Progenitor cell of endocrine pancreas (in vitro differentiated cells): ENCODE results near the gene PSMC3IP. TPM values are rescaled to one million over a fixed set of nuclear protein-coding genes. Genes with fewer than 3 reads are reported as not detected.

Source experiments
- DNase-seq: peaks from one replicate; pipeline ENCODE4 v3.0.0; 2021; ENCODE audit warnings: low spot score; ENCODE audit not compliant: unreplicated experiment
- H3K27ac Mint-ChIP-seq: 2 replicates; pipeline ENCODE4 v1.8.0; 2021; ENCODE audit warnings: mild to moderate bottlenecking, moderate library complexity, mixed read lengths
- H3K27me3 Mint-ChIP-seq: 2 replicates; pipeline ENCODE4 v1.8.0; 2021; ENCODE audit warnings: mixed read lengths
- H3K36me3 Mint-ChIP-seq: 2 replicates; pipeline ENCODE4 v1.8.0; 2022; ENCODE audit warnings: mixed read lengths; ENCODE audit not compliant: insufficient read depth
- H3K4me1 Mint-ChIP-seq: 2 replicates; pipeline ENCODE4 v1.8.0; 2021; ENCODE audit warnings: low read depth, mixed read lengths
- H3K4me3 Mint-ChIP-seq: 2 replicates; pipeline ENCODE4 v1.8.0; 2021; ENCODE audit warnings: low read depth, mild to moderate bottlenecking, moderate library complexity, mixed read lengths
- H3K9me3 Mint-ChIP-seq: 2 replicates; pipeline ENCODE4 v1.8.0; 2021; ENCODE audit warnings: low read depth, mixed read lengths
- CTCF ChIP-seq: fragments of 200-600 bp; sonication (generic); IDR thresholded peaks from one replicate; pipeline ENCODE4 v1.5.0; 2021; ENCODE audit warnings: antibody characterized with exemption, mild to moderate bottlenecking; ENCODE audit not compliant: unreplicated experiment
- total RNA-seq: library from RNA; stranded (reverse); gene quantifications from 2 replicates; pipeline ENCODE4 v1.2.1, GENCODE V29; 2021

Gene PSMC3IP
- total RNA-seq, 1 donor from 2014 or later = 19.6 TPM

GRCh38 chr17:42535155-42536047 lies 42.1 kb downstream of the PSMC3IP start:
- H3K4me1 Mint-ChIP-seq = peaks cover 25% of the 10 kb centered on the region
- H3K4me3 Mint-ChIP-seq = peak overlapping the region; percentile 73
- peak overlapping the region; percentile 79 for H3K27ac Mint-ChIP-seq
- no peaks in the 10 kb centered on the region for H3K9me3 Mint-ChIP-seq
- peaks cover 6% of the 10 kb centered on the region for H3K27me3 Mint-ChIP-seq
- TF ChIP-seq CTCF = no peak
- peaks cover 3% of the 10 kb centered on the region for H3K36me3 Mint-ChIP-seq
- DNase-seq = no peak

- TF ChIP-seq CTCF = peak; percentile 54
- peak overlapping the region; percentile 93 for H3K27ac Mint-ChIP-seq
- peaks cover 28% of the 10 kb centered on the region for H3K4me1 Mint-ChIP-seq
- H3K4me3 Mint-ChIP-seq = peak overlapping the region; percentile 61
- no peaks in the 10 kb centered on the region for H3K36me3 Mint-ChIP-seq
- DNase-seq = peak; percentile 42
- peaks cover 6% of the 10 kb centered on the region for H3K27me3 Mint-ChIP-seq
- no peaks in the 10 kb centered on the region for H3K9me3 Mint-ChIP-seq
These were observed 45.8 kb downstream of the PSMC3IP start for GRCh38 chr17:42531455-42532354.

- TF ChIP-seq CTCF = no peak
- no peaks in the 10 kb centered on the region for H3K36me3 Mint-ChIP-seq
- no peaks in the 10 kb centered on the region for H3K9me3 Mint-ChIP-seq
- peak overlapping the region; percentile 75 for H3K27ac Mint-ChIP-seq
- H3K4me1 Mint-ChIP-seq = peaks cover 26% of the 10 kb centered on the region
- DNase-seq = no peak
- H3K4me3 Mint-ChIP-seq = no peak overlapping the region
- peaks cover 6% of the 10 kb centered on the region for H3K27me3 Mint-ChIP-seq
These were observed 46.5 kb downstream of the PSMC3IP start for GRCh38 chr17:42530952-42531454.

- TF ChIP-seq CTCF = no peak
- no peak for DNase-seq
- H3K27me3 Mint-ChIP-seq = peaks cover 6% of the 10 kb centered on the region
- no peak overlapping the region for H3K4me3 Mint-ChIP-seq
- peaks cover 3% of the 10 kb centered on the region for H3K36me3 Mint-ChIP-seq
- H3K9me3 Mint-ChIP-seq = no peaks in the 10 kb centered on the region
- no peak overlapping the region for H3K27ac Mint-ChIP-seq
- peaks cover 20% of the 10 kb centered on the region for H3K4me1 Mint-ChIP-seq
These were observed 48.5 kb downstream of the PSMC3IP start for GRCh38 chr17:42529061-42529460.

GRCh38 chr17:42527932-42528331 lies 49.6 kb downstream of the PSMC3IP start:
- H3K27me3 Mint-ChIP-seq = no peaks in the 10 kb centered on the region
- H3K4me1 Mint-ChIP-seq = peaks cover 20% of the 10 kb centered on the region
- TF ChIP-seq CTCF = no peak

More at GRCh38 chr17:42527932-42528331, 49.6 kb downstream of the PSMC3IP start:
- H3K9me3 Mint-ChIP-seq = no peaks in the 10 kb centered on the region
- peak overlapping the region; percentile 41 for H3K27ac Mint-ChIP-seq
- peaks cover 9% of the 10 kb centered on the region for H3K36me3 Mint-ChIP-seq
- DNase-seq = no peak
- no peak overlapping the region for H3K4me3 Mint-ChIP-seq
